ENCODE data around the gene FXYD6.

FXYD6 gene

DNA sequence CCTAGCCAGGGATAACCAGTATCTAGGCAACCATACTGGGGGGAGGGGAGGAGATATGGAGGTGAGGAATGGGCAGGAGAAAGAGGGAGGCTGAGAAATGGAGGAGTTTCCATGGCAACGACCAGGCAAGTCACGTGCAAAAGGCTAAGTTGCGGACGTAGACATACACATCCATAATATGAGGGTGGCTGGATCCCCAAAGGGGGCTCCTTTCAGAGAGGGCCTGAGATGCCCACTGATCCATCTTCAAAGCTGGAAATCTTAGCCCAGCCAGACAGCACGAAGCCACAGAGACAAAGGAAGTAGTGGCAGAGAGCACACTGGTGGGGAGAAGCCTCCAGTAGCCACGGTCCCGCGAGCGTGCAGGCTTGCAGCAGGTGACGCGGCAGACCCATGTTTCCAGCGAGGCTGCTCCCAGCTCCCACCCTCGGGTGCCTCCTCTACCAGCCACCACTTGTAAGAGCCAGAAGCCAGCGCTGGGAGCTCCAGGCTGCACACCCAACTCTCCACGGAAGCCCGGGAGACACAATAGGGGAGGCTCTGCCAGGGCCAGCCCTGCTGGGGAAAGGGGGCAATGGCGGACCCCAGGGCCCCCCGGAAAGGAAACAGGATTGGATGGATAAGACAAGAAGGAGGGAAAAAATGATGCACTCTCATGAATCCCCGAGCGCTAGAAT lies 938 bp downstream of the FXYD6 start:
- Mint-ChIP-seq H3K4me1 (peaks cover 61% of the 10 kb centered on the region), H3K27ac (no peak overlapping the region), H3K27me3 (ENCODE audit: low read depth, poor library complexity) (peaks cover 82% of the 10 kb centered on the region), H3K9me3 (no peaks in the 10 kb centered on the region), H3K4me3 (peak overlapping the region; percentile 93), H3K36me3 (ENCODE audit: low read depth) (no peaks in the 10 kb centered on the region)
- TF ChIP-seq, protein P1, sequence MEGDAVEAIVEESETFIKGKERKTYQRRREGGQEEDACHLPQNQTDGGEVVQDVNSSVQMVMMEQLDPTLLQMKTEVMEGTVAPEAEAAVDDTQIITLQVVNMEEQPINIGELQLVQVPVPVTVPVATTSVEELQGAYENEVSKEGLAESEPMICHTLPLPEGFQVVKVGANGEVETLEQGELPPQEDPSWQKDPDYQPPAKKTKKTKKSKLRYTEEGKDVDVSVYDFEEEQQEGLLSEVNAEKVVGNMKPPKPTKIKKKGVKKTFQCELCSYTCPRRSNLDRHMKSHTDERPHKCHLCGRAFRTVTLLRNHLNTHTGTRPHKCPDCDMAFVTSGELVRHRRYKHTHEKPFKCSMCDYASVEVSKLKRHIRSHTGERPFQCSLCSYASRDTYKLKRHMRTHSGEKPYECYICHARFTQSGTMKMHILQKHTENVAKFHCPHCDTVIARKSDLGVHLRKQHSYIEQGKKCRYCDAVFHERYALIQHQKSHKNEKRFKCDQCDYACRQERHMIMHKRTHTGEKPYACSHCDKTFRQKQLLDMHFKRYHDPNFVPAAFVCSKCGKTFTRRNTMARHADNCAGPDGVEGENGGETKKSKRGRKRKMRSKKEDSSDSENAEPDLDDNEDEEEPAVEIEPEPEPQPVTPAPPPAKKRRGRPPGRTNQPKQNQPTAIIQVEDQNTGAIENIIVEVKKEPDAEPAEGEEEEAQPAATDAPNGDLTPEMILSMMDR (IDR thresholded peaks at IDR 0.05) = no peak
- DNase-seq = no peak

DNA sequence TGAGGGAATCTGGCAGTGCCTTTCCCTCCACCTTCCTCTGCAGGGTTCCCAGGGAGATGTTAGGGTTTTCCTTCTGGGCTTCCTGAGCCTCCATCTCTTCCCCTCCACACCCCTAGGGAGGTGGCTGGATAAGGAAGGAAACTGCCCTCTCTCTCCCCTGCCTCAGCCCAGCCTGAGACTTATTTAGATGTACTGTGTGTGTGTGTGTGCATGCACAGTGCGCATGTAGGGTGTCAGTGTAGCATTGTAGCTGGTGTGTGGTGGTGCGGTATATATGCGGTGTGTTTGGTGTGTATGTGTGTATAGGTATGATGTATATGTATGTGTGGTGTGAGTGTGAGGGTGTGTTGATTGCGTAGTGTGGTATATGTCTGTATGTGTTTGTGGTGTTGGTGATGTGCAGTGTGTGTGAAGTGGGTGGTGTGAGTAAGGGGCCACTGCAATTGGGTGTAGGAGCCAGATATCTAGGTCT lies 1.5 kb downstream of the FXYD6 start:
- peaks cover 66% of the 10 kb centered on the region for H3K4me1 Mint-ChIP-seq
- no peaks in the 10 kb centered on the region for H3K9me3 Mint-ChIP-seq
- no peaks in the 10 kb centered on the region for H3K36me3 Mint-ChIP-seq (ENCODE audit: low read depth)
- peaks cover 77% of the 10 kb centered on the region for H3K27me3 Mint-ChIP-seq (ENCODE audit: low read depth, poor library complexity)
- H3K27ac Mint-ChIP-seq = no peak overlapping the region
- DNase-seq = no peak
- TF ChIP-seq, protein P1 (IDR thresholded peaks at IDR 0.05) = no peak
- peak overlapping the region; percentile 93 for H3K4me3 Mint-ChIP-seq

- no peaks in the 10 kb centered on the region for H3K36me3 Mint-ChIP-seq (ENCODE audit: low read depth)
- TF ChIP-seq, protein P1 (IDR thresholded peaks at IDR 0.05) = no peak
- H3K4me3 Mint-ChIP-seq = peak overlapping the region; percentile 67
- no peaks in the 10 kb centered on the region for H3K9me3 Mint-ChIP-seq
- DNase-seq = no peak
- H3K4me1 Mint-ChIP-seq = peaks cover 72% of the 10 kb centered on the region
- peaks cover 71% of the 10 kb centered on the region for H3K27me3 Mint-ChIP-seq (ENCODE audit: low read depth, poor library complexity)
- no peak overlapping the region for H3K27ac Mint-ChIP-seq
Observed at GRCh38 chr11:117874253-117874909, 2.1 kb downstream of the FXYD6 start.

DNA sequence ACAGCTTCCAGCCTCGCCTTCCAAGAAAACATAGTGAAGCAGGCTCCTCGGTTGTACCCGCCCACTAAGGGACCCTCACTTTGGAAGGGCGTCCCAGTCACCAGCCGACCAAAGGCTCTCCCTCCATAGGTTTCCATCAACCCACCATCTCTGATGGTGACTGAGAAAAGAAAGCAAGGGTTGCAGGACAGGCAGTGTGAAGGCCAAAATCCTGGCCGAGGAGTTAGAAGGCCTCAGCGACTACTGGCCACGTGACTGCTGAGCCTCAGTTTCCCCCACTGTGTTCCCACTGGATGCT lies 2.7 kb downstream of the FXYD6 start:
- DNase-seq = no peak
- H3K4me1 Mint-ChIP-seq = peaks cover 78% of the 10 kb centered on the region
- TF ChIP-seq, protein P1 (IDR thresholded peaks at IDR 0.05) = no peak
- no peak overlapping the region for H3K27ac Mint-ChIP-seq
- no peaks in the 10 kb centered on the region for H3K36me3 Mint-ChIP-seq (ENCODE audit: low read depth)
- H3K27me3 Mint-ChIP-seq (ENCODE audit: low read depth, poor library complexity) = peaks cover 65% of the 10 kb centered on the region
- no peaks in the 10 kb centered on the region for H3K9me3 Mint-ChIP-seq
- no peak overlapping the region for H3K4me3 Mint-ChIP-seq

GRCh38 chr11:117872975-117873827 lies 3.3 kb downstream of the FXYD6 start:
- Mint-ChIP-seq H3K27ac (no peak overlapping the region), H3K9me3 (no peaks in the 10 kb centered on the region), H3K27me3 (ENCODE audit: low read depth, poor library complexity) (peaks cover 62% of the 10 kb centered on the region), H3K4me3 (peak overlapping the region; percentile 39), H3K4me1 (peaks cover 84% of the 10 kb centered on the region), H3K36me3 (ENCODE audit: low read depth) (no peaks in the 10 kb centered on the region)
- TF ChIP-seq, protein P1 (IDR thresholded peaks at IDR 0.05) = no peak
- no peak for DNase-seq
